ENCODE measurements around the gene FSTL1.

Gene FSTL1

GRCh38 chr3:120468635-120469295 is 18.0 kb upstream of the FSTL1 start:
- no peak for DNase-seq (ENCODE audit: low read depth)

- DNase-seq (ENCODE audit: low read depth), result no peak
Measured at GRCh38 chr3:120462409-120462959, 11.7 kb upstream of the FSTL1 start.

GRCh38 chr3:120461416-120461815 is 10.6 kb upstream of the FSTL1 start:
- DNase-seq (ENCODE audit: low read depth), result no peak

- DNase-seq (ENCODE audit: low read depth), result no peak
Measured at GRCh38 chr3:120460862-120461261, 10.1 kb upstream of the FSTL1 start.

- DNase-seq (ENCODE audit: low read depth), result no peak
Measured at GRCh38 chr3:120460181-120460790, 9.5 kb upstream of the FSTL1 start.

GRCh38 chr3:120459196-120459595 is 8.4 kb upstream of the FSTL1 start:
- DNase-seq (ENCODE audit: low read depth), result no peak

- no peak for DNase-seq (ENCODE audit: low read depth)
Measured at GRCh38 chr3:120457827-120458226, 7.0 kb upstream of the FSTL1 start.

- no peak for DNase-seq (ENCODE audit: low read depth)
Measured at GRCh38 chr3:120454076-120454689, 3.4 kb upstream of the FSTL1 start.

GRCh38 chr3:120452816-120453215 is 2.0 kb upstream of the FSTL1 start:
- no peak for DNase-seq (ENCODE audit: low read depth)

- DNase-seq (ENCODE audit: low read depth), result no peak
Measured at GRCh38 chr3:120451806-120452205, 1.0 kb upstream of the FSTL1 start.

GRCh38 chr3:120451272-120451761 is 525 bp upstream of the FSTL1 start:
- no peak for DNase-seq (ENCODE audit: low read depth)

- no peak for DNase-seq (ENCODE audit: low read depth)
Measured at GRCh38 chr3:120449701-120450599, 842 bp downstream of the FSTL1 start.

- no peak for DNase-seq (ENCODE audit: low read depth)
Measured at GRCh38 chr3:120449251-120449650, 1.5 kb downstream of the FSTL1 start.

GRCh38 chr3:120448756-120449155 is 2.0 kb downstream of the FSTL1 start:
- no peak for DNase-seq (ENCODE audit: low read depth)

- no peak for DNase-seq (ENCODE audit: low read depth)
Measured at GRCh38 chr3:120446891-120447668, 3.7 kb downstream of the FSTL1 start.

- no peak for DNase-seq (ENCODE audit: low read depth)
Measured at GRCh38 chr3:120445654-120446053, 5.1 kb downstream of the FSTL1 start.

GRCh38 chr3:120443626-120444123 is 7.1 kb downstream of the FSTL1 start:
- DNase-seq (ENCODE audit: low read depth), result no peak

- no peak for DNase-seq (ENCODE audit: low read depth)
Measured at GRCh38 chr3:120442975-120443517, 7.7 kb downstream of the FSTL1 start.

- no peak for DNase-seq (ENCODE audit: low read depth)
Measured at GRCh38 chr3:120441776-120442175, 9.0 kb downstream of the FSTL1 start.

- no peak for DNase-seq (ENCODE audit: low read depth)
Measured at GRCh38 chr3:120440762-120441161, 10.0 kb downstream of the FSTL1 start.
